Stimulated activated CD4-positive, alpha-beta T cell treated with anti-CD3 and anti-CD28 coated beads, Interleukin-2, amount 100 ng/mL, for 4 hours (primary cell): ENCODE measurements around the gene CPNE5.
A peak's percentile ranks its signal among the peaks of the same experiment; 100 is the strongest.

ENCODE experiments used
- DNase-seq: peaks from one replicate; pipeline ENCODE4 v3.0.0-alpha.2; 2020; ENCODE audit warnings: low read depth

Gene CPNE5

DNA sequence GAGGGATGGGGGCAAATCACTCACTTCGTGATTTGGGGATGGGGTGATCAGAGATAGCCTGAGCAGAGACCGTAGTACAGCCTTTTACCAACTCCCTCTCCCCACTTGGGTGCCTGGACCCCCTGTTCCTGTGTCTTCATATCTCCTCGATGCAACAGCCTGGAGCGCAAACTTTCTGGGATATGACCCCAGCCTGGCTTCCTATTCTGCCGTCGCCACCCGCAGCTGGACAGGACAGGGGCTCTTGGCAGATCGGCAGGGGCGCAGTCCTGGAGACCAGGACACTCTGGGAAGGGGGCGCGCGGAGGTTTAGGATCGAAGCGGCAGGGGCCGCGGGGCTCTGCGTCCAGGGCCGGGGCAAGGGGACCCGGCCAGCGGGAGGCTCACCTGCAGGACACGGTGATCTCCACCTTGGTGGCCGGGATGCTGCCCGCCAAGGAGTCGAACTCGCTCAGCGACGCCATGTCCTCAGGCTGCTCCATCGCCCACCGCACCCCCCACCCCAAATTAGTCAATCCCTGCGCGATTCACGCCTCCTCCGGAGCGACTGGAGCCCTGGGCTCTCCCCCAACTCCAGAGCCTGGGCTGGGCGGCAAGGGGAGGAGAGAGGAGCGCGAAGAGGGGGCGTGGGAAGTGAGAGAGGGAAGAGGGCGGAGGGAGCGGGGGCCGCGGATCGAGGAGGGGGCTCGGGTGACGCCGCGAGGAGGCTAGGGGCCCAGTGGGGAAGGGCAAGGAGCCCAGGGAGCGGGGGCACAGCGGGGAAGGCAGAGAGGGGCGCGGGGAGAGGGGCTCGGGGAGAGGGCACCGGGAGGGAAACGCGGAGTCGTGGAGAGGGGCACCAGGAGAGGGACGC lies at the start of gene CPNE5:
Gene CPNE5, minus strand, starts transcription at position 549 of the 853 bp plus-strand sequence. Its CDS starts 67 bp downstream, at position 482.
- no peak for DNase-seq

DNA sequence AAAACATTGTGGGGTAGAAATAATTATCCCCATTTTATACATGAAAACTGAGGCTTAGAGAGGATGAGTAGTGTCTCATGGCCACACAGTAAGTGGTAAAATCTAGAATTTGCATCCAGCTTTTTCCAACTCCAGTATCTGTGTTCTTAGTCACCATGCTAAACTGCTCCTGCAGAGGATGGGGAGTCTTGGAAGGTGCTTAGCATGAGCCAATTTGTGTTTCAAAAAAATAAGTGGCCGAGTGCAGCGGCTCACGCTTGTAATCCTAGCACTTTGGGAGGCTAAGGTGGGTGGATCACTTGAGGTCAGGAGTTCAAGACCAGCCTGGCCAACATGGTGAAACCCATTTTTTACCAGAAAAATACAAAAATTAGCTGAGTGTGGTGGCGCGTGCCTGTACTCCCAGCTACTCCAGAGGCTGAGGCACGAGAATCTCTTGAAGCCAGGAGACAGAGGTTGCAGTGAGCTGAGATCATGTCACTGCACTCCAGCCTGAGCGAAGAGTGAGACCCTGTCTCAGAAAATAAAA lies 48.9 kb upstream of the CPNE5 start:
- no peak for DNase-seq

DNA sequence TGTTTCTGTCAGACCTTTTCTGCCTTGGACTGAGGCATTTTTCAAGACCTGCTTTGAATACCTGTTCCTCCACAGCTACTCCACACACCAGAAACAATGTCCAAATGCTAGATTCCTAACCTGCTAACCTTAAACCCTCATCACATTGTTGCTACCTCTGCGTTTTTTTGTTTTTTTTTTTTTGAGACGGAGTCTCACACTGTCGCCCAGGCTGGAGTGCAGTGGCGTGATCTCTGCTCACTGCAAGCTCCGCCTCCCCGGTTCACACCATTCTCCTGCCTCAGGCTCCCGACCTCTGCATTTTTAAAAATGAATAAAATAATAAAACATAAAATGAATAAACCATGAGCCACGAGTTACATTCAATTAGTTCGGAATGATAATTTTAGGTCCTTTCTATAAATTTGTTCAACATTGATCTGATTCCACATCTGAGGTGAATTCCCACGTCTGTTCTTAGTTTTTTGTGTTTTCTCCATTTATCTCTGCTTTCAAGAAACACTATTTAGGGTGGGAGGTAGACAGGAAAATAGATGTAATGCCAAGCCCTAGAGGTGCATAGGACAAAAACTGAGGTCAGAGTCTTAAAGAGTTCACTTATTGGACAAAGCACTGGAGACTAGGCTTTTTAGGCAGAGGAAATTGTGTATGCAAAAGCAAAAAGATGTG lies 47.8 kb upstream of the CPNE5 start:
- DNase-seq, result no peak

DNA sequence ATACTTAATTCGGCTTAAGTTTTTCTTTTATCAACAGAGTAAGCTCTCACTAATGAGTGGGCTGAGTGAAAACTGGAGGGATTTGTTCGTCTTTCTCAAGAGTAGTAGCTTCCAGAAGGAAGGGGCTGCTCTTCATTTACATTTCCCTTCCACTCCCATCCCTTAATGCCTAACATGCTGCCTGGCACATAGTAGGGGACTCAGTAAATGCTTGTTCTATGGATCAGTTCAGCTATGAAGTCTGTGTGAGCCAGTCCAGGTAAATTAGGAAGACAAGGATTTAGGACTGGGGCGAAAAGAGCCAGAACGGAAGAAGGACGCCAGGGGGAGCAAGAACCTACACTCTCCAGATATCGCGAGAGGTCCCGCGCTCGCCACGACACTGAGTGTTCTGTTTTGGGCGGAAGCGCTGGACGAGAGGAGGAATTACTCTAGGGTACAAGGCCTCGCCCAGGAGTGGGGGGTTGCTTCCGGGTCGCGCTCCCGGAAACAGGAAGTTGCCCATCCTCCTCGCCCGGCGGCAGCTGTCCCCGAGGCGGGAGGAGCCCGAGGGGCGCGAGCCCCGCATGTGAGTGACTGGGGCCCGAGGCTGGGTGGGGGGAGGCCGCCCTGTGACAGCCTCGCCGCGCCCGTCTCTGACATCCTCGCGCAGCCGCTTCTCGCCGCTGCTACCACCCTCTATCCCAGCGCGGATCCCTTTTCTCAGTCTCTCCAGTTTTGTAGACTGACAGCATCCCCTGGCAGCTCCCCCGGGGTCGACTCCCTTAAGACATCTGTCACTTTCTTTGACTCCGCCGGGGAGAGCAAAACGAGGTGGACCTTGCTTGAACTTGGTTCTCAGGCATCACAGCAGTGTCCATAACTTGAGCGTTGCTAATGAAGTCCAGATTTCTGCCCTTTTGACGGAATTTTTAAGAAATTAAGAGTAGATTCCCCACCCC lies 46.5 kb upstream of the CPNE5 start, which contains the start of gene C6orf89:
Gene C6orf89, plus strand, starts transcription at position 492 of the 941 bp plus-strand sequence. CDS start 13,493 bp downstream, outside the sequence.
- DNase-seq, result peak; percentile 97

DNA sequence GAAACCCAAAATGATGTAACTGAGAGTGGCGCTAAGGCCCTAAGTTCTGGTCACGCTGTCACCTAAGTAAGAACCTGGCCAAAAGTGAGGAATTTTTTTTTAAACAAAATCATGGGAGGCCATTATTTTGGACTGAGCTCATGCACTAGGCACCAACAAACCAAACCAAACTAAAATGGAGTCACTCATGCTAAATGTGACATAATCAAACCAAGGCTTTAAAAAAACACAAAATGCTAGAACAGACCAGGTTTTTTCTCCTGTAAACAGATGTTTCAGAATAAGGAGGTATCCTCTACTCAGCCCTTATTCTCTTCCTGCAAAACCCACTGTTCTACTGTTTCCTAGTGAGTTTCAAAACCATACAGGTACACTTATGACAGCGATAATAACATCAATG lies 45.4 kb upstream of the CPNE5 start:
- no peak for DNase-seq

DNA sequence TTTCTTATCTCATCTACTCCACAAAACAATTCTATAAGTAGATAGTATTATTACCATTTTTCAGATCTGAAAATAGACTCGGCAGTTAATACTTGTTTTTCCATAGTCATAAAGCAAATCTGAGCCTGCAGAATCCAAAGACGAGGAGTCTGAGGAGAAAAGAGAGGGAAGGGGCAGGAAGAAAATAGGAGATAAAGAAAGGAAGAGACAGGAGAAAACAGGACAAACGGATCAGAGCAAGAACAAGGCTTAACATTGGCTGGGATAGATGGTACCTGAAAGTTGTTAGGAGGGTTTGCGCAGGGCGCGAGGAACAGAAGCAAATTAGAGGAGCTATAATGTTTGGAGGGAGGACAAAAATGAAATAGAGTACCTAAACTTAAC lies 36.0 kb upstream of the CPNE5 start:
- no peak for DNase-seq

DNA sequence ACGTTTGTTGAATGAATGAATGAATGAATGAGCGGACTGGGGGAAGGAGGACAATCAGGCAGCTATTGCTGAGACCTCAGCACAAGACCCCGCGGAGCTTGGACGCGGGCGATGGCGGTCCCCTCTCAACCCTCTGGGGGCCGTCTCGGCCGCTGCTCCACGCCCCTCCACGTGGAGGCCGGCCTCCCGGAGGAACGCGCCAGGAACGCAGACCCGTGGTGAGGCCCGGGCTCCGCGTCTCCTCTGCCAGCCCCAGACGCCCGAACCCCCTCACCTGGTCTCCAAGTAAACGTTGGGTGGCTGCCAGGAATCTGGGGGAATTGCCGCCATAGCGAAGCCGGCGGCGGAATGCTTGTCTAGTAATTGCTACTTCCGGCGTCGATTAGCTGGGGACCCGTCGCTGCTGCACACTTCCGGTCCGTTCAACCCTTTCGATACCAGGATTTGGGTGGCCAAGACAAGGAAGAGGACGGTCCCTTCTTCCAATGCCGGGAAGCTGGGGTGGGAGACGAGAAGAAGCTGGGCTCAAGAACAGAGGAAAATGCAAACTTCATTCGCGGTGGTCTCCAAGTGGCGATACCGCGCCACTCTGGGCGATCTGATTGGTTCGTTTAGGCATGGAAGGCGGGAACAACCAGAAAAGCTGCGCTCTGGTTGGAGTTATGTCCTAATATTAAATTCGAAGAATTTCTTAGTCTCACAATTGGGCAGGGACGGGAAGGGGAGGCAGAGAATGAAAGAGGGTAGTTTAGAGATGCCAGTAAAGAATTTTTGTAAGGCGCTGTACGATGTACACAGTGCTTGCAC lies 35.4 kb upstream of the CPNE5 start, which contains the start of gene PPIL1:
Gene PPIL1, minus strand, starts transcription at position 361 of the 807 bp plus-strand sequence. Its CDS starts 31 bp downstream, at position 330.
- DNase-seq, result peak; percentile 76

DNA sequence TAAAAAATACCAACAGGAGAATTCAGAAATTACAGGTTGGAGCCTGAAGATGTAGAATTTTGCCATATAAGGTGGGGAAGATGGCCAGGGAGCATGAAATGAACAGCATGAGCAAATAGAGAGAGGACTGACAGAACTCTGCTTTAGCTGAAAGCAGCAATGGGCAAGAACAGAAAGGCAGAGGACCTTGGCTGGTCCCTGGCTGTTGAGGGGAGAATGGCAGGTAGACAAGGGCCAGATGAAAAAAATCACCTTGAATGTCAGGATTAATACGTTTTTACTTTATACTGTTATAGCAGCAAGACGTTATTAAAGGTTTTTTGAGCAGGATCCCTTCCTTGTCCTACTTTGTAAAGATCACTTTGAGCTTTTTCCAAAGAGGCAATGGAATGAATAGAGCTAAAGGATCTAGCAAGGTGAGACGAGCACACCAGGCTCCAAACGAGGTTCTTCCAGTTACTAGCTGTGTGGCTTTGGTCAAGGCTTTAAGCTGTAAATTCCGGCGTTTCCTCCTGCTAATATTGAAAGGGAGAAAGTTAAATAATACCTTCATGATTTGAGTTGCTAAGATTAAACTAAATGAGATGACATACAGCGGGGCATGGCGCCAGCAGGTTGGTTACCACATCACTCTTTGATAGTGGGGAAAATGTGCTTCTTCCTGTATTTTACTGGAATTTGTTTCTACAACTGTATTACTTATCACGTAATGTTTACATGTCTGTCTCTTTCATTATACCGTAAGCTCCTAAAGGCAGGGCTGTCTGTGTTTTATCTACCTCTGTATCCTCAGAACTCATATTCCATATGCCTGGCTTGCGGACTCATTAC lies 34.6 kb upstream of the CPNE5 start:
- DNase-seq, result no peak

DNA sequence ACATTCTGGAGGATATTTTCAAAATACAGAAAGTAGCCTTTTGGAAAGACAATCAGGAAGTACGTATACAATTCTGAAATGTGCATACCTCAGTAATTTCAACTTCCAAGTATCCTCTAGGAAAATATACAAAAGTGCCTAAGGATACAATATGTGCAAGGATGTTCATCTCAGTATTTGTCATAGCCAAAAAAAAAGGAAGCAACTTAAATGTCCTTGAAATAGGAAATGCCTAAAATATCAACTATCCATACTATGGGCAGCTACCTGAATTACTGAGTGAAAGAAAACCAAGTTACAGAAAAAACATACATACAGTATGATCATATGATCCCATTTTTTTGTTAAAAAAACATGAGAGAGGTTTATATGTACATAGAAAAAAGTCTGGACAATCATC lies 33.9 kb upstream of the CPNE5 start:
- DNase-seq, result no peak

DNA sequence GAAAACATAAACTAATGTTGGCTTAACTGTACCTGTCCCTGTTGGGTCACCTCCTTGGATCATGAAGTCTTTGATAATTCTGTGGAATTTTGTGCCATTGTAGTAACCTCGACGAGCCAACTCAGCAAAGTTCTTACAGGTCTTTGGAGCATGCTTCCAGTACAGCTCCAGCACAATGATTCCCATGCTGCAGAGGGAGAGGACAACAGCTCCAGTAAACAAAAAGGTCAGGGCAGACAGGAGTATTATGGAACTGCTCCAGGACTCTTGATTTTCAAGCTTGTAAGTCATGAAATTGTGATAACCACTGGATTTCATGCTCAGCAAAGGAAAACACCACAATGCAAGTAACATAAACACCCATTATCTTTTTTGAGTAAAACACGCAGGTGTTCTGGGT lies 32.4 kb upstream of the CPNE5 start:
- DNase-seq, result no peak

DNA sequence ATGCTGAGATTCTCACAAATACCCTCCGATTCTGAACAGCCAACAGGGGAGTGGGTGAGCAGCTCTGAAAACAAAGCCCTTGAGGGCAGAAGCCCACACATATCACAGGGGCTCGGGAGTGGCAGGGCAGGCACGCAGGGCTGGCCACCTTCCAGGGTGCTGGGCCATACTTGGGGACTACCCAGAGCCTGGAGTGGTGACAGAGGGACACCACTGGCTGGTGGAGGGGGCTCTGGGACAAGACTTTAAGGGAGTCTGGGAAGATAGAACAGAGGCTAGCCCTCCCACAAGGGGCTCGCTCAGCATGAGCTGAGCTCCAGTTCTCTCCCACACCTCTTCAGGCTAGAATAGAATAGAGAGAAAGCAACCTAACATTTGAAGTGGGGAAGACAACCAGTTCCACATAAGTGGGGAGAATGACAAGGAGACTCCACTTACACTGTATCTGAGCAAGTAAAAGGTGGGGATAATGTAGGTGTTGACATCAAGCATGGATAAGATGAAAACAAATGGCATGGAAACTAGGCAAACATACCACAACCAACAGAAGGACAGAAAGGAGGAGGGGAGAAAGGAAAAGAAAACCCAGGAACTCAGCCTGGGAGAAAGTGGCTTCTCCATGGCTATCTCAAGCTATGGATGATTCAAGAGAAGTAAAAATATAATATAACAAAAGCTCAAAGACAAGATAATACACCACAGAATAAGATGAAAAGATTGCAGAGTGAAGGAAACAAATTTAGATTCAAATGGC lies 28.4 kb upstream of the CPNE5 start:
- no peak for DNase-seq

DNA sequence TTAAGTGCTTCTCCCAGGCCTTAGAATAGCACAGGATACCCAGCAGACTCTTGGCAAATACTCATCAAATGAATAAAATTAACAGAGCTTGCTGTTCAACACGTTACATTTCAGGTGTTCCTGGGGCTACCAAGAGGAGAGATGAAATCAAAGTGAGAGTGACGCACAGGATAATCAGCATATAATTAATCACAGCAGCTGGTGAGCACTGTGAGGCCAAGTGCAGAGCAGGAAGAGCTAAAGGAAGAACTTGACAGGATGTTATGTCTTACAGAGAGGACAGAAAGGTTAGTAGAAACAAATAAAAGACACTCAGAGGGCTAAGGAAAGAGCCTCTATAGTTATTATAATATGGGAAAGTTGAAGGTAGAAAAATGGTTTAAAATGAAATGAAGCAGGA lies 26.6 kb upstream of the CPNE5 start:
- no peak for DNase-seq

DNA sequence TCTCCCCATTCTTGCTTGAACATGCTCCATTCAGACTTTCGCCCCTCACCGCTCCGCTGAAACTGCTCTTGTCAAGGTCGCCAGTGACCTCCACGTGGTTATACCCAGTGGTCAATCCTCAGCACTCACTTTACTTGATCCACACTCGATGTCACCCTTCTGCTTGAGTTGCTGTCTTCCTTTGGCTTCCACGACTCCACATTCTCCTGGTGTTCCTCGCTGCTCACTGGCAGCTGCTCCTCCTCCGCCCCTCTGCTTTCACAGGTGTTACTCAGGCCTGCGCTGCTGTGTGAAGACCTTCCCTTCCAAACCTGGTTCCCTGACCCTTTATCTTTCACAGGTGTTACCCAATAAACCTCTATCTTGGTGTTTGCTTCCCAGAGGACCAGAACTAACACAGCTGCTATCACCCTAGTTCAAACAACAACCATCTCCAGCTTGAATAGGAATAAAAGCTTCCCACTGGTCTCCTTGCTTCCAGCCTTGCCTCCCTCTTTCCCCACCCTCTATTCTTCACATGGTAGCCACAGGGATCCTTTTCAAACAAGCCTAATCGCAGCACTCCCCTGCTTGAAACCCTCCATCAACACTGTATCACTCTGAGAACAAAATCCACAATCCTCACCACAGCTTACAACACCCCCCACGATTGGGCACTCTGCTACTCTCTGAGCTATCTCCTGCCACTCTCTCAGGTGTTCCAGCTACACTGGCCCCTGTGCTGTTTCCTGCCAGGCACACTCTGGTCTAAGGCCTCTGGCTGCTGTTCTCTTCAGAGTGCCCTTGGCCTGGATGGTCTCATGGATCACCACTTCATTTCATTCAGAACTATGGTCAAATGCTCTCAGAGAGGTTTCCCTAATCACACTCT lies 24.7 kb upstream of the CPNE5 start:
- DNase-seq, result no peak

DNA sequence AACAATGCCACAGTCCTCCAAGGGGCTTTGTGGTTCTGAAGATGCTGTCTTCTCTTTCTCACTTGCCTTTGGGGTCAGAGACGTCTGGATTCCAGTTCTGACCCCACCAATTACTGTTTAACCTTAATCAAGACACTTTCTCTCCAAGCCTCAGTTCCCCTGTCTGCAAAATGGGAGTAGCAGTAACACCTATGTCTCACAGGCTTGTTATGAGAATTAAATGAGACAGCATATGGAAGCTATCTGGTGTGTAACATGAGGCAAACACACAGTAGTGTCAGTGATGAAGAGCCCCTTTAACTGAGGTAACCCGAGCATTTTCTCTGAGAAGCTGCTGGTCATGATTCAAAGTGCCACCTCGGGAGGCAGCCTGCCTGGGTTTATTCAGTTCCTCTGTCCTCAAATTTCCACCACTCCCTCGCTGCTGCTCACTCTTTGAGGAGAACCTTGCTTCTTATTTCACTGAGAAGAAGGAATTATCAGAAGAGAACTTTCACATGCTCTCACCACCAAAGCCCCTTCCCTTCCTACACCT lies 23.7 kb upstream of the CPNE5 start:
- DNase-seq, result no peak

DNA sequence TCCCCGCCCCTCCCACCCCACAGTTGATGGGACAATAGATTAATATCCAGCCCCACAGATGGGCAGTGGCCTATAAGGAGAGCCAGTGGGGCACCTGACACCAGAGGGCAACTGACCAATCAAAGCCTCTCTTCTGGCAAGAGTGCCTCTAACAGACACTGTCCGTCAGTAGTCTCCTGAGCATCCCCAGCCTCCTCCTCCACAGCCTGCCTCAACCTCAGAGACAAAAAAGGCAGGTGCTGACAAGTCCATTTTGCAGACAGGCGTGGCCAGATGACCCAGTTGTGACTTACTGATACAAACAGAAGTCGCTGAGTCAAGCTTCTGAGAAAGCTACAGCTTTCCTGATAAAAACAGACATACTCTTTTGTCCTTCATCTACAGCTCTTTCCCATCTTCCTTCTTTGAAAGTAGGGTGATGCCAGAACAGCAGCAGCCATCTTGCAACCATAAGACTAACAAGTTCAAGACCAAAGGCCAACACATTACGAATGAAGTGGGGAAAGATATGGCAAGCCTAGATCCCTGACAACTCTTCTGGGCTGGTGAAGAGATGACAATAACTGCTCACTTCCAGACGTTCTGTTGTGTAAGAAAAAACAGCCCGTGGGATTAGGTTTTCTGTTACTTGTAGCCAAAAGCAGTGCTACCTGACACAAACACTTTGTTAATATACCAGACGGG lies 23.1 kb upstream of the CPNE5 start:
- DNase-seq, result no peak

DNA sequence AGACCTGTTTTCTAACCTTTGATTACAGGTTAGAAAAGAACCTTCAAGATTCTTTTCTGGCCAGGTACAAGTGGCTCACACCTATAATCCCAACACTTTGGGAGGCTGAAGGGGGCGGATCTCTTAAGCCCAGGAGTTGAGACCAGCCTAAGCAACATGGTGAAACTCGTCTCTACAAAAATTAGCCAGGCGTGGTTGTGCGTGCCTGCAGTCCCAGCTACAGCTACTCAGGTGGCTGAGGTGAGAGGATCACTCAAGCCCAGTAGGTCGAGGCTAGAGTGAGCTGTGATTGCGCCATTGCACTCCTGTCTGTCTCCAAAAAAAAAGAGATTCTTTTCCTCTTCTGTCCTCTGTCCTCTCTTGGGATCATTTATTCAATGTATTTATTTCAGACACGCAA lies 20.9 kb upstream of the CPNE5 start:
- DNase-seq, result no peak

DNA sequence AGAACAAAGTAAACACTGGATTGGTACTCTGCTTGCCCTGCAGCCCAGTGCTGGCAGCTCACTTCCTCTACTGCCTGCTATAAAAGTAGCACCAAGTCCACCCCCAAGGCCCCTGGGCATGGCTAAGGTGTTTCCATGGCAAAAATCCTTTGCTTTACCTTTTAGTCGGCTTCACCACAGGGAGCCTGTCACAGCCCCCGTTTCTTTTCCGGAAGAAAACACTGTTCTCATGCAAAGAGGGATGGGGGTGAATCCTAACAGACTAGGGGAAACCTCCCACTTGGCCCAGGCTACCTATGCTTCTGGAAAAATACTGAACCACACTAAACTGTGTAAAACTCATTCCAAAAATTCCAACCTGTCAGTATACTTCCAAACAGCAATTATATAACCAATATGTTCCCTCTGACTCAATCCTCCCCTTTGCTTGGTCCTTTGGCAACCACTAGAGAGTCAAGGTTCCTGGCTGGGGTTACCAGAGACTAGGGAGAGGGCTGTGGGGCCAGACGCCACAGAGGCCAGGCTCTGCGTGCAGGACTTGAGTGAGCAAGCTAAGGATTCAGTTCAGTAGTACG lies 19.2 kb upstream of the CPNE5 start:
- no peak for DNase-seq
